Calu3 (cell line): ENCODE results near the gene KCNQ5. TPM values are rescaled to one million over a fixed set of nuclear protein-coding genes. Genes with fewer than 3 reads are reported as not detected.

Experiments used
- BruUV-seq: library from RNA; stranded (reverse); fragments of 400-500 nt; replicated peaks from 2 replicates; lab custom pipeline; 2021; lab: Mats Ljungman, UMichigan
- CTCF ChIA-PET: fragments of 300-600 bp; sonication (Branson Sonifier 250); formaldehyde crosslinking; loops from one replicate; lab custom pipeline; 2022; ENCODE audit warnings: antibody characterized with exemption; lab: Charles Lee
- DNase-seq: peaks from one replicate; pipeline ENCODE4 v3.0.0; 2022
- H3K27ac Mint-ChIP-seq: one replicate; pipeline ENCODE4 v1.8.0; 2022; ENCODE audit warnings: mixed read lengths; ENCODE audit not compliant: unreplicated experiment
- H3K27me3 Mint-ChIP-seq: one replicate; pipeline ENCODE4 v1.8.0; 2022; ENCODE audit warnings: mixed read lengths; ENCODE audit not compliant: unreplicated experiment
- H3K36me3 Mint-ChIP-seq: one replicate; pipeline ENCODE4 v1.8.0; 2022; ENCODE audit warnings: mild to moderate bottlenecking, moderate library complexity, mixed read lengths; ENCODE audit not compliant: insufficient read depth, unreplicated experiment
- H3K4me1 Mint-ChIP-seq: one replicate; pipeline ENCODE4 v1.8.0; 2022; ENCODE audit warnings: mild to moderate bottlenecking, low read depth, mixed read lengths; ENCODE audit not compliant: unreplicated experiment
- H3K4me3 Mint-ChIP-seq: one replicate; pipeline ENCODE4 v1.8.0; 2022; ENCODE audit warnings: mild to moderate bottlenecking, low read depth, moderate library complexity, mixed read lengths; ENCODE audit not compliant: unreplicated experiment
- H3K9me3 Mint-ChIP-seq: one replicate; pipeline ENCODE4 v1.8.0; 2022; ENCODE audit warnings: low read depth, mixed read lengths; ENCODE audit not compliant: unreplicated experiment
- intact Hi-C: fragments of 100-400 bp; cut with micrococcal nuclease; formaldehyde crosslinking; loops from one replicate; pipeline ENCODE4 v1.10.0; 2022; ENCODE audit not compliant: unreplicated experiment
- total RNA-seq: library from RNA; stranded (reverse); gene quantifications from 2 replicates; pipeline ENCODE4 v1.2.3, GENCODE V29; 2022
- TF ChIP-seq, protein P1 (sequence below): fragments of 200-600 bp; IDR thresholded peaks from one replicate; pipeline ENCODE4 v1.8.0; 2022; ENCODE audit warnings: antibody characterized with exemption; ENCODE audit not compliant: unreplicated experiment

Gene KCNQ5
- total RNA-seq, 1 experiment from 2014 or later: not detected

DNA sequence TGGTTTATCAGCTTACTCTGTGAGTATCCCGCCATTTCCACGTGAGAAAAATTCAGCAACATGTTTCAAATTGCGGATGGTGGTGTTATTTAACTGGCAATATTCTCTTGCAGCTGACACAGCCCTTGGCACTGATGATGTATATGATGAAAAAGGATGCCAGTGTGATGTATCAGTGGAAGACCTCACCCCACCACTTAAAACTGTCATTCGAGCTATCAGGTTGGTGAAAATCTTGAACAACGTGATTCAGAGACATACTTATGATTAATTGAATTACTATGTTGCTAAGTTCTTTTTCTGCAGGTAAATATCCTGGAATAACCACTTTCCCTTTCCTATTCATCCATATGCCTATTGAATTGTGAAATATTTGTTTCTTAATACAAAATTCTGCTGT is 547.8 kb downstream of the KCNQ5 start:
- BruUV-seq: no TSS peak
- TF ChIP-seq, protein P1, sequence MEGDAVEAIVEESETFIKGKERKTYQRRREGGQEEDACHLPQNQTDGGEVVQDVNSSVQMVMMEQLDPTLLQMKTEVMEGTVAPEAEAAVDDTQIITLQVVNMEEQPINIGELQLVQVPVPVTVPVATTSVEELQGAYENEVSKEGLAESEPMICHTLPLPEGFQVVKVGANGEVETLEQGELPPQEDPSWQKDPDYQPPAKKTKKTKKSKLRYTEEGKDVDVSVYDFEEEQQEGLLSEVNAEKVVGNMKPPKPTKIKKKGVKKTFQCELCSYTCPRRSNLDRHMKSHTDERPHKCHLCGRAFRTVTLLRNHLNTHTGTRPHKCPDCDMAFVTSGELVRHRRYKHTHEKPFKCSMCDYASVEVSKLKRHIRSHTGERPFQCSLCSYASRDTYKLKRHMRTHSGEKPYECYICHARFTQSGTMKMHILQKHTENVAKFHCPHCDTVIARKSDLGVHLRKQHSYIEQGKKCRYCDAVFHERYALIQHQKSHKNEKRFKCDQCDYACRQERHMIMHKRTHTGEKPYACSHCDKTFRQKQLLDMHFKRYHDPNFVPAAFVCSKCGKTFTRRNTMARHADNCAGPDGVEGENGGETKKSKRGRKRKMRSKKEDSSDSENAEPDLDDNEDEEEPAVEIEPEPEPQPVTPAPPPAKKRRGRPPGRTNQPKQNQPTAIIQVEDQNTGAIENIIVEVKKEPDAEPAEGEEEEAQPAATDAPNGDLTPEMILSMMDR: no peak
- H3K9me3 Mint-ChIP-seq: no peaks in the 10 kb centered on the region
- no peaks in the 10 kb centered on the region for H3K4me1 Mint-ChIP-seq
- H3K27me3 Mint-ChIP-seq: no peaks in the 10 kb centered on the region
- intact Hi-C loops: no loop called here
- no peak overlapping the region for H3K27ac Mint-ChIP-seq
- DNase-seq: no peak
- no peak overlapping the region for H3K4me3 Mint-ChIP-seq
- no peaks in the 10 kb centered on the region for H3K36me3 Mint-ChIP-seq
- CTCF ChIA-PET: no interaction called here

DNA sequence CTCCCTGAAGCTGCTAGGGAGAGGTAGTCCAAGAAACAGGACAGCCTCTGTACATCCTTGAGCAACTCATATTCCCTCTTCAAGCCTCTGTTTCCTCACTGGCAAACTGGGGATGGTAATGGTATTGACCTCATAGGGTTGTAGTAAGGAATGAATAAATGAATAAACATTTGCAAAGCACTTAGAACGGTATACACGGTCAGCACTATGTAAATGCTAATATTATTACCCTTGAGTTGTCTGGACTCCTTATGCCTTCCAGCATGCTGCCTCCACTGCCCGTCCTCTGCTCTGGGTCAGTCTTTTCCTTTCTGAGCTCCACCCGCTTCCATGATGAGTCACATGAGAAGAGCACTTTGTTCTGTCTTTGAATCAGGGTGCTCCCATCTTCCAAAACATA is 552.8 kb downstream of the KCNQ5 start:
- no peak overlapping the region for H3K4me3 Mint-ChIP-seq
- BruUV-seq: no TSS peak
- no peaks in the 10 kb centered on the region for H3K36me3 Mint-ChIP-seq
- H3K9me3 Mint-ChIP-seq: no peaks in the 10 kb centered on the region
- no peak for DNase-seq
- CTCF ChIA-PET: no interaction called here
- H3K27me3 Mint-ChIP-seq: no peaks in the 10 kb centered on the region
- TF ChIP-seq, protein P1: no peak
- intact Hi-C loops: no loop called here
- H3K27ac Mint-ChIP-seq: no peak overlapping the region
- H3K4me1 Mint-ChIP-seq: no peaks in the 10 kb centered on the region

DNA sequence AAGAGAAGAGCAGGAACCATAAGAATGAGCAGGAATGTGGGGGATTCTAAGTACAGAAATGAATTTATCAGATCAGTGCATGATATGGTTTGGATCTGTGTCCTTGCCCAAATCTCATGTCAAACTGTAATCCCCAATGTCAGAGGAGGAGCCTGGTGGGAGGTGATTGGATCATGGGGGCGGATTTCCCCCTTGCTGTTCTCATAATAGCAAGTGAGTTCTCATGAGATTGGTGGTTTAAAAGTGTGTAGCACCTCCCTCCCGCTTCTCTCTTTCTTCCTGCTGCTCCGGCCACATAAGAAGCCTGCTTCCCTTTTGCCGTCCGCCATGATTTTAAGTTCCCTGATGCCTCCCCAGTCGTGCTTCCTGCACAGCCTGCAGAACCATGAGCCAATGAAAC is 554.2 kb downstream of the KCNQ5 start:
- intact Hi-C loops: no loop called here

DNA sequence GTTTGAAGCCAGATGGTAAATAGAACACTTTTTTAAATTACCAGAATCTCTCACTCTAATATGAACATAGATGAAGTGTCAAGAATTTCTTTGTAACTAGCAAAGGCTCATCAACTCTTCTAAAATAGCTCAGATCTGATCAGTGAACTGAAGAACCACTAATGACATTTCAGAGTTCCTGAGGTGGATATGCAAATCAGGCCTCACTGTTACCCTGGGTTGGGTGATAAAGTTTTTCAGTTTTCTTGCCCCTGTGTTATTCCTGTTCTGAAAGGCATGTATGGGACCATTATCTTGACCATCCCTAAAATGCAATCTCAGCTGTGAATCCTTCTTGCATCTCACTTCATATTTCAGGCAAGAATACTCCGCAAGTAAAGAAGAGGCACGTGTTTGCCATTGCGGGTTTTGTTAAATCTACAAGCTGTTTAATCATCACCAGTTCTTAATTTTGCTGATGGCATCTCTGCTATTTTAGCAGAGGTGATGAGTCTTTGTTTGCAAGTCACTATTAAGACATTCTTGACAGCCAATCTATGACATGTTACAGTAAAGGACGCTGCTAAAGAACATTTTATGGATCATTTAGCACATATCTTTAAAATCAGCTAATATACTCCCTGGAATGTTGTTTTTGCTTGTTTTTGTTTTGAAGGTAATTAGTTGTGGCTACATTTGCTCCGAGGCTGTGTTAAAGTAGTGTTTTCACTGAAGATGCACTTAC is 555.5 kb downstream of the KCNQ5 start:
- no peaks in the 10 kb centered on the region for H3K27me3 Mint-ChIP-seq
- CTCF ChIA-PET: no interaction called here

More for the DNA sequence above, 554.2 kb downstream of the KCNQ5 start:
- CTCF ChIA-PET: no interaction called here
- H3K36me3 Mint-ChIP-seq: no peaks in the 10 kb centered on the region
- BruUV-seq: no TSS peak
- TF ChIP-seq, protein P1: no peak
- H3K27ac Mint-ChIP-seq: no peak overlapping the region
- H3K9me3 Mint-ChIP-seq: no peaks in the 10 kb centered on the region
- H3K27me3 Mint-ChIP-seq: no peaks in the 10 kb centered on the region
- no peak overlapping the region for H3K4me3 Mint-ChIP-seq
- no peak for DNase-seq
- no peaks in the 10 kb centered on the region for H3K4me1 Mint-ChIP-seq

More for the DNA sequence above, 555.5 kb downstream of the KCNQ5 start:
- intact Hi-C loops: no loop called here
- no peaks in the 10 kb centered on the region for H3K9me3 Mint-ChIP-seq
- DNase-seq: no peak
- H3K36me3 Mint-ChIP-seq: no peaks in the 10 kb centered on the region
- no TSS peak for BruUV-seq
- no peak overlapping the region for H3K27ac Mint-ChIP-seq
- no peaks in the 10 kb centered on the region for H3K4me1 Mint-ChIP-seq
- no peak overlapping the region for H3K4me3 Mint-ChIP-seq
- TF ChIP-seq, protein P1: no peak
